Muscle layer of duodenum (tissue), 2 donors: ENCODE results near the gene BFSP2.

ENCODE experiments used
- H3K27ac ChIP-seq: one replicate; pipeline ENCODE4 v1.7.0; 2013; ENCODE audit warnings: mild to moderate bottlenecking, low read length
- H3K27me3 ChIP-seq: one replicate; pipeline ENCODE4 v1.7.0; 2013; ENCODE audit warnings: low read depth, mild to moderate bottlenecking, control low read depth, low read length
- H3K36me3 ChIP-seq, 2 donors: one replicate each; pipeline ENCODE4 v1.7.0; 2013; ENCODE audit warnings: low read length in 2 of 2, control low read depth in 1 of 2, mild to moderate bottlenecking in 1 of 2; ENCODE audit not compliant: insufficient read depth in 2 of 2, control insufficient read depth in 1 of 2
- H3K4me1 ChIP-seq, 2 donors: one replicate each; pipeline ENCODE4 v1.7.0; 2013; ENCODE audit warnings: low read length in 2 of 2, mild to moderate bottlenecking in 2 of 2, control low read depth in 1 of 2, moderate library complexity in 1 of 2; ENCODE audit not compliant: insufficient read depth in 2 of 2, control insufficient read depth in 1 of 2
- H3K4me3 ChIP-seq, 2 donors: one replicate each; pipeline ENCODE4 v1.7.0; 2013; ENCODE audit warnings: low read length in 2 of 2, low read depth in 1 of 2, mild to moderate bottlenecking in 1 of 2
- H3K9me3 ChIP-seq, 2 donors: one replicate each; pipeline ENCODE4 v1.7.0; 2013; ENCODE audit warnings: low read length in 2 of 2, control low read depth in 1 of 2, mild to moderate bottlenecking in 1 of 2; ENCODE audit not compliant: control insufficient read depth in 1 of 2
- donor health status: healthy.

The BFSP2 gene

GRCh38 chr3:133424937-133425869, 25.3 kb downstream of the BFSP2 start:
- H3K9me3 ChIP-seq: no peaks in the 10 kb centered on the region
- no peak overlapping the region for H3K4me3 ChIP-seq
- no peaks in the 10 kb centered on the region for H3K4me1 ChIP-seq
- no peak overlapping the region for H3K27ac ChIP-seq
- H3K27me3 ChIP-seq: no peaks in the 10 kb centered on the region
- H3K36me3 ChIP-seq: no peaks in the 10 kb centered on the region

- no peaks in the 10 kb centered on the region for H3K4me1 ChIP-seq
- H3K27me3 ChIP-seq: no peaks in the 10 kb centered on the region
- no peaks in the 10 kb centered on the region for H3K36me3 ChIP-seq
Observed at GRCh38 chr3:133425898-133426297, 26.0 kb downstream of the BFSP2 start.

GRCh38 chr3:133426721-133427120, 26.9 kb downstream of the BFSP2 start:
- Histone ChIP-seq H3K4me3 (no peak overlapping the region), H3K27ac (no peak overlapping the region), H3K36me3 (no peaks in the 10 kb centered on the region), H3K4me1 (no peaks in the 10 kb centered on the region), H3K9me3 (no peaks in the 10 kb centered on the region), H3K27me3 (no peaks in the 10 kb centered on the region)

More at GRCh38 chr3:133425898-133426297, 26.0 kb downstream of the BFSP2 start:
- Histone ChIP-seq H3K9me3 (no peaks in the 10 kb centered on the region), H3K27ac (no peak overlapping the region), H3K4me3 (no peak overlapping the region)

GRCh38 chr3:133428552-133428951, 28.7 kb downstream of the BFSP2 start:
- no peaks in the 10 kb centered on the region for H3K36me3 ChIP-seq
- H3K9me3 ChIP-seq: no peaks in the 10 kb centered on the region
- no peak overlapping the region for H3K4me3 ChIP-seq
- no peaks in the 10 kb centered on the region for H3K27me3 ChIP-seq
- no peak overlapping the region for H3K27ac ChIP-seq
- H3K4me1 ChIP-seq: no peaks in the 10 kb centered on the region

- Histone ChIP-seq H3K9me3 (no peaks in the 10 kb centered on the region), H3K4me3 (no peak overlapping the region), H3K36me3 (no peaks in the 10 kb centered on the region), H3K27me3 (no peaks in the 10 kb centered on the region), H3K27ac (no peak overlapping the region), H3K4me1 (no peaks in the 10 kb centered on the region)
Observed at GRCh38 chr3:133429063-133429462, 29.2 kb downstream of the BFSP2 start.

GRCh38 chr3:133439563-133439962, 39.7 kb downstream of the BFSP2 start:
- Histone ChIP-seq H3K27ac (no peak overlapping the region), H3K9me3 (no peaks in the 10 kb centered on the region), H3K27me3 (no peaks in the 10 kb centered on the region), H3K36me3 (no peaks in the 10 kb centered on the region), H3K4me3 (no peak overlapping the region), H3K4me1 (no peaks in the 10 kb centered on the region)

- H3K4me3 ChIP-seq: no peak overlapping the region
- no peaks in the 10 kb centered on the region for H3K9me3 ChIP-seq
- H3K27ac ChIP-seq: no peak overlapping the region
- H3K27me3 ChIP-seq: no peaks in the 10 kb centered on the region
- no peaks in the 10 kb centered on the region for H3K4me1 ChIP-seq
- no peaks in the 10 kb centered on the region for H3K36me3 ChIP-seq
Observed at GRCh38 chr3:133440652-133441051, 40.8 kb downstream of the BFSP2 start.

- no peaks in the 10 kb centered on the region for H3K9me3 ChIP-seq
- H3K27ac ChIP-seq: no peak overlapping the region
- H3K4me3 ChIP-seq: no peak overlapping the region
- no peaks in the 10 kb centered on the region for H3K36me3 ChIP-seq
- H3K4me1 ChIP-seq: no peaks in the 10 kb centered on the region
- no peaks in the 10 kb centered on the region for H3K27me3 ChIP-seq
Observed at GRCh38 chr3:133441867-133442270, 42.0 kb downstream of the BFSP2 start.

- H3K27me3 ChIP-seq: no peaks in the 10 kb centered on the region
- no peaks in the 10 kb centered on the region for H3K36me3 ChIP-seq
- H3K9me3 ChIP-seq: no peaks in the 10 kb centered on the region
- no peak overlapping the region for H3K4me3 ChIP-seq
- no peaks in the 10 kb centered on the region for H3K4me1 ChIP-seq
- H3K27ac ChIP-seq: no peak overlapping the region
Observed at GRCh38 chr3:133442518-133442917, 42.7 kb downstream of the BFSP2 start.

GRCh38 chr3:133443649-133444422, 44.0 kb downstream of the BFSP2 start:
- H3K4me1 ChIP-seq: no peaks in the 10 kb centered on the region

GRCh38 chr3:133444423-133444774, 44.5 kb downstream of the BFSP2 start:
- H3K27me3 ChIP-seq: no peaks in the 10 kb centered on the region
- no peak overlapping the region for H3K27ac ChIP-seq
- H3K4me3 ChIP-seq: no peak overlapping the region
- H3K4me1 ChIP-seq: no peaks in the 10 kb centered on the region
- H3K36me3 ChIP-seq: no peaks in the 10 kb centered on the region
- no peaks in the 10 kb centered on the region for H3K9me3 ChIP-seq

More at GRCh38 chr3:133443649-133444422, 44.0 kb downstream of the BFSP2 start:
- no peak overlapping the region for H3K27ac ChIP-seq
- H3K9me3 ChIP-seq: no peaks in the 10 kb centered on the region
- no peaks in the 10 kb centered on the region for H3K36me3 ChIP-seq
- no peak overlapping the region for H3K4me3 ChIP-seq
- H3K27me3 ChIP-seq: no peaks in the 10 kb centered on the region
